GM12878 (cell line): ENCODE measurements around the gene SV2A. TPM values are rescaled to one million over a fixed set of nuclear protein-coding genes. Genes with fewer than 3 reads are reported as not detected.
A peak's percentile ranks its signal among the peaks of the same experiment; 100 is the strongest.

Source experiments
- CBX5 ChIP-seq: sonication (generic); IDR thresholded peaks from 2 replicates; pipeline ENCODE4 v1.6.1; 2016; ENCODE audit warnings: low read depth, moderate library complexity, mild to moderate bottlenecking, inconsistent platforms
- EED ChIP-seq: sonication (generic); IDR thresholded peaks from 2 replicates; pipeline ENCODE4 v1.6.1; 2016; ENCODE audit warnings: antibody characterized with exemption, low read depth
- ESRRA ChIP-seq: IDR thresholded peaks from 2 replicates; pipeline ENCODE4 v1.6.1; 2012; ENCODE audit warnings: mild to moderate bottlenecking, low read length, improper control_type of control experiment
- FOS ChIP-seq: IDR thresholded peaks from 3 replicates; pipeline ENCODE4 v1.6.1; 2011; ENCODE audit warnings: borderline replicate concordance; ENCODE audit not compliant: insufficient read length; ENCODE audit errors: extremely low read depth
- IKZF1 ChIP-seq: fragments of 450-650 bp; conservative IDR thresholded peaks from 2 replicates; pipeline ENCODE4 v1.6.1; 2017; ENCODE audit warnings: antibody characterized with exemption, mild to moderate bottlenecking
- NFXL1 ChIP-seq: fragments of 450-650 bp; IDR thresholded peaks from 2 replicates; pipeline ENCODE4 v1.6.1; 2017; ENCODE audit warnings: antibody characterized with exemption, mild to moderate bottlenecking, borderline replicate concordance
- NFYB ChIP-seq: IDR thresholded peaks from 2 replicates; pipeline ENCODE4 v1.6.1; 2011; ENCODE audit warnings: low read depth, mild to moderate bottlenecking, low read length, improper control_type of control experiment, moderate library complexity; ENCODE audit not compliant: insufficient read depth
- NR2F1 ChIP-seq: fragments of 450-650 bp; conservative IDR thresholded peaks from 2 replicates; pipeline ENCODE4 v1.6.1; 2017; ENCODE audit warnings: mild to moderate bottlenecking
- TCF3 ChIP-seq: IDR thresholded peaks from 2 replicates; pipeline ENCODE4 v1.6.1; 2012; ENCODE audit warnings: low read depth, mild to moderate bottlenecking, low read length, borderline replicate concordance; ENCODE audit not compliant: insufficient read depth
- polyA plus RNA-seq, 11 experiments: library from polyadenylated mRNA; depleted of rRNA in 4 of 11; unstranded in 6 of 11; stranded (reverse) in 5 of 11; fragments of >200 nt; fragmentation: Nextera tagmentation in 4 of 11; fragmentation: Illumina TruSeq in 1 of 11; extraction: Ambion mirVana in 4 of 11; extraction: Trizol in 1 of 11; gene quantifications; 1 replicate in 1 of 11; 2 replicates in 10 of 11; pipeline versions ENCODE4 v1.2.1 to v1.2.3, GENCODE V29; 2011 to 2016; ENCODE audit warnings: inconsistent platforms in 2 of 11, missing spikeins in 2 of 11, low read depth in 1 of 11
- total RNA-seq, 4 experiments: library from RNA; depleted of rRNA in 3 of 4; stranded (reverse); fragments of >200 nt in 3 of 4; fragmentation: Illumina TruSeq in 1 of 4; extraction: Trizol in 1 of 4; gene quantifications; 2 replicates each; pipeline versions ENCODE4 v1.2.1 to v1.2.3, GENCODE V29; 2013 to 2021
- TF ChIP-seq, protein P1 (sequence below): fragments of 450-650 bp; IDR thresholded peaks from 2 replicates; pipeline ENCODE4 v1.6.1; 2016; ENCODE audit warnings: mild to moderate bottlenecking, moderate library complexity, borderline replicate concordance
- TF ChIP-seq, protein P2 (sequence below): fragments of 450-650 bp; IDR thresholded peaks from 2 replicates; pipeline ENCODE4 v1.6.1; 2018; ENCODE audit warnings: borderline replicate concordance, mild to moderate bottlenecking; ENCODE audit not compliant: partially characterized antibody
- TF ChIP-seq, protein P3 (sequence below): fragments of 150-350 bp; IDR thresholded peaks from 2 replicates; pipeline ENCODE4 v1.6.1; 2016; ENCODE audit warnings: low read depth, low read length
- TF ChIP-seq, protein P4 (sequence below): IDR thresholded peaks from 2 replicates; pipeline ENCODE4 v1.6.1; 2012; ENCODE audit warnings: low read depth, low read length, improper control_type of control experiment
- TF ChIP-seq, protein P5 (sequence below): fragments of 450-650 bp; IDR thresholded peaks from 2 replicates; pipeline ENCODE4 v1.6.1; 2017; ENCODE audit warnings: mild to moderate bottlenecking, low read depth, inconsistent platforms; ENCODE audit not compliant: poor library complexity, severe bottlenecking

SV2A gene
- total and polyA plus RNA-seq, 10 of the 15 experiments (the other 5 are each of a cell fraction or from before 2014, with no cell fraction given) = 0.39 to 11.6 (median 5.4) TPM

DNA sequence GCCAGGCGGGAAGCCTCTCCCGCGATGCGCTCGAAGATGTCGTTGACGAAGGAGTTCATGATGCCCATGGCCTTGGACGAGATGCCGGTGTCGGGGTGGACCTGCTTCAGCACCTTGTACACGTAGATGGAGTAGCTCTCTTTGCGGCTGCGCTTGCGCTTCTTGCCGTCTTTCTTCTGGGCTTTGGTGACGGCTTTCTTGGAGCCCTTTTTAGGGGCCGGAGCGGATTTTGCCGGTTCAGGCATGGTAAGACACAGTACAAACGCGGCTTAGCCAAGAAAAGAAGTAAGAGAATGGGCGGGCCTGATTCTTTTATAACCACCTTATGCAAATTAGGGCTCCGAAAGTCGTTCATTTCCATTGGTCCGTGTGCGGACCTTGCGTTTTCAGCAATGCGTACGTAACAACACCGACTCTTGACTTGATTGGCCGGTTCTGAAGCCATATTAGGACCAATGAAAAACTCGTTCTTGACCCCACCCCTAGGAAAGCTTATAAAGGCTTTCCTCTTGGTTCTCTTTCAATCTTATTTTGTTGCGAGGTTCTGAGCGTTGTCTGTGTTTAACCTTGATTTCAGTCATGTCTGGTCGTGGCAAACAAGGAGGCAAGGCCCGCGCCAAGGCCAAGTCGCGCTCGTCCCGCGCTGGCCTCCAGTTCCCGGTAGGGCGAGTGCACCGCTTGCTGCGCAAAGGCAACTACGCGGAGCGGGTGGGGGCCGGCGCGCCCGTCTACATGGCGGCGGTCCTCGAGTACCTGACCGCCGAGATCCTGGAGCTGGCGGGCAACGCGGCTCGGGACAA is 31.0 kb downstream of the SV2A start (continued):
- TF ChIP-seq, protein P1, sequence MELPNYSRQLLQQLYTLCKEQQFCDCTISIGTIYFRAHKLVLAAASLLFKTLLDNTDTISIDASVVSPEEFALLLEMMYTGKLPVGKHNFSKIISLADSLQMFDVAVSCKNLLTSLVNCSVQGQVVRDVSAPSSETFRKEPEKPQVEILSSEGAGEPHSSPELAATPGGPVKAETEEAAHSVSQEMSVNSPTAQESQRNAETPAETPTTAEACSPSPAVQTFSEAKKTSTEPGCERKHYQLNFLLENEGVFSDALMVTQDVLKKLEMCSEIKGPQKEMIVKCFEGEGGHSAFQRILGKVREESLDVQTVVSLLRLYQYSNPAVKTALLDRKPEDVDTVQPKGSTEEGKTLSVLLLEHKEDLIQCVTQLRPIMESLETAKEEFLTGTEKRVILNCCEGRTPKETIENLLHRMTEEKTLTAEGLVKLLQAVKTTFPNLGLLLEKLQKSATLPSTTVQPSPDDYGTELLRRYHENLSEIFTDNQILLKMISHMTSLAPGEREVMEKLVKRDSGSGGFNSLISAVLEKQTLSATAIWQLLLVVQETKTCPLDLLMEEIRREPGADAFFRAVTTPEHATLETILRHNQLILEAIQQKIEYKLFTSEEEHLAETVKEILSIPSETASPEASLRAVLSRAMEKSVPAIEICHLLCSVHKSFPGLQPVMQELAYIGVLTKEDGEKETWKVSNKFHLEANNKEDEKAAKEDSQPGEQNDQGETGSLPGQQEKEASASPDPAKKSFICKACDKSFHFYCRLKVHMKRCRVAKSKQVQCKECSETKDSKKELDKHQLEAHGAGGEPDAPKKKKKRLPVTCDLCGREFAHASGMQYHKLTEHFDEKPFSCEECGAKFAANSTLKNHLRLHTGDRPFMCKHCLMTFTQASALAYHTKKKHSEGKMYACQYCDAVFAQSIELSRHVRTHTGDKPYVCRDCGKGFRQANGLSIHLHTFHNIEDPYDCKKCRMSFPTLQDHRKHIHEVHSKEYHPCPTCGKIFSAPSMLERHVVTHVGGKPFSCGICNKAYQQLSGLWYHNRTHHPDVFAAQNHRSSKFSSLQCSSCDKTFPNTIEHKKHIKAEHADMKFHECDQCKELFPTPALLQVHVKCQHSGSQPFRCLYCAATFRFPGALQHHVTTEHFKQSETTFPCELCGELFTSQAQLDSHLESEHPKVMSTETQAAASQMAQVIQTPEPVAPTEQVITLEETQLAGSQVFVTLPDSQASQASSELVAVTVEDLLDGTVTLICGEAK = no peak; the same call in none of the 2 replicates
- TF ChIP-seq, protein P2, sequence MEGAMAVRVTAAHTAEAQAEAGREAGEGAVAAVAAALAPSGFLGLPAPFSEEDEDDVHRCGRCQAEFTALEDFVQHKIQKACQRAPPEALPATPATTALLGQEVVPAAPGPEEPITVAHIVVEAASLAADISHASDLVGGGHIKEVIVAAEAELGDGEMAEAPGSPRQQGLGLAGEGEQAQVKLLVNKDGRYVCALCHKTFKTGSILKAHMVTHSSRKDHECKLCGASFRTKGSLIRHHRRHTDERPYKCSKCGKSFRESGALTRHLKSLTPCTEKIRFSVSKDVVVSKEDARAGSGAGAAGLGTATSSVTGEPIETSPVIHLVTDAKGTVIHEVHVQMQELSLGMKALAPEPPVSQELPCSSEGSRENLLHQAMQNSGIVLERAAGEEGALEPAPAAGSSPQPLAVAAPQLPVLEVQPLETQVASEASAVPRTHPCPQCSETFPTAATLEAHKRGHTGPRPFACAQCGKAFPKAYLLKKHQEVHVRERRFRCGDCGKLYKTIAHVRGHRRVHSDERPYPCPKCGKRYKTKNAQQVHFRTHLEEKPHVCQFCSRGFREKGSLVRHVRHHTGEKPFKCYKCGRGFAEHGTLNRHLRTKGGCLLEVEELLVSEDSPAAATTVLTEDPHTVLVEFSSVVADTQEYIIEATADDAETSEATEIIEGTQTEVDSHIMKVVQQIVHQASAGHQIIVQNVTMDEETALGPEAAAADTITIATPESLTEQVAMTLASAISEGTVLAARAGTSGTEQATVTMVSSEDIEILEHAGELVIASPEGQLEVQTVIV = no peak
- TF ChIP-seq IKZF1 = 0 out of 2 replicates have a peak, but pooled peaks have one; percentile 15
- peak; percentile 88 for TF ChIP-seq TCF3
- TF ChIP-seq, protein P3, sequence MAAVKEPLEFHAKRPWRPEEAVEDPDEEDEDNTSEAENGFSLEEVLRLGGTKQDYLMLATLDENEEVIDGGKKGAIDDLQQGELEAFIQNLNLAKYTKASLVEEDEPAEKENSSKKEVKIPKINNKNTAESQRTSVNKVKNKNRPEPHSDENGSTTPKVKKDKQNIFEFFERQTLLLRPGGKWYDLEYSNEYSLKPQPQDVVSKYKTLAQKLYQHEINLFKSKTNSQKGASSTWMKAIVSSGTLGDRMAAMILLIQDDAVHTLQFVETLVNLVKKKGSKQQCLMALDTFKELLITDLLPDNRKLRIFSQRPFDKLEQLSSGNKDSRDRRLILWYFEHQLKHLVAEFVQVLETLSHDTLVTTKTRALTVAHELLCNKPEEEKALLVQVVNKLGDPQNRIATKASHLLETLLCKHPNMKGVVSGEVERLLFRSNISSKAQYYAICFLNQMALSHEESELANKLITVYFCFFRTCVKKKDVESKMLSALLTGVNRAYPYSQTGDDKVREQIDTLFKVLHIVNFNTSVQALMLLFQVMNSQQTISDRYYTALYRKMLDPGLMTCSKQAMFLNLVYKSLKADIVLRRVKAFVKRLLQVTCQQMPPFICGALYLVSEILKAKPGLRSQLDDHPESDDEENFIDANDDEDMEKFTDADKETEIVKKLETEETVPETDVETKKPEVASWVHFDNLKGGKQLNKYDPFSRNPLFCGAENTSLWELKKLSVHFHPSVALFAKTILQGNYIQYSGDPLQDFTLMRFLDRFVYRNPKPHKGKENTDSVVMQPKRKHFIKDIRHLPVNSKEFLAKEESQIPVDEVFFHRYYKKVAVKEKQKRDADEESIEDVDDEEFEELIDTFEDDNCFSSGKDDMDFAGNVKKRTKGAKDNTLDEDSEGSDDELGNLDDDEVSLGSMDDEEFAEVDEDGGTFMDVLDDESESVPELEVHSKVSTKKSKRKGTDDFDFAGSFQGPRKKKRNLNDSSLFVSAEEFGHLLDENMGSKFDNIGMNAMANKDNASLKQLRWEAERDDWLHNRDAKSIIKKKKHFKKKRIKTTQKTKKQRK = no peak
- TF ChIP-seq, protein P4, sequence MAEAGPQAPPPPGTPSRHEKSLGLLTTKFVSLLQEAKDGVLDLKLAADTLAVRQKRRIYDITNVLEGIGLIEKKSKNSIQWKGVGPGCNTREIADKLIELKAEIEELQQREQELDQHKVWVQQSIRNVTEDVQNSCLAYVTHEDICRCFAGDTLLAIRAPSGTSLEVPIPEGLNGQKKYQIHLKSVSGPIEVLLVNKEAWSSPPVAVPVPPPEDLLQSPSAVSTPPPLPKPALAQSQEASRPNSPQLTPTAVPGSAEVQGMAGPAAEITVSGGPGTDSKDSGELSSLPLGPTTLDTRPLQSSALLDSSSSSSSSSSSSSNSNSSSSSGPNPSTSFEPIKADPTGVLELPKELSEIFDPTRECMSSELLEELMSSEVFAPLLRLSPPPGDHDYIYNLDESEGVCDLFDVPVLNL = 0 out of 2 replicates have a peak, but pooled peaks have one; percentile 21
- peak; percentile 98 for TF ChIP-seq NFXL1
- no peak; the same call in 1 of the 2 replicates for TF ChIP-seq ESRRA
- TF ChIP-seq, protein P5, sequence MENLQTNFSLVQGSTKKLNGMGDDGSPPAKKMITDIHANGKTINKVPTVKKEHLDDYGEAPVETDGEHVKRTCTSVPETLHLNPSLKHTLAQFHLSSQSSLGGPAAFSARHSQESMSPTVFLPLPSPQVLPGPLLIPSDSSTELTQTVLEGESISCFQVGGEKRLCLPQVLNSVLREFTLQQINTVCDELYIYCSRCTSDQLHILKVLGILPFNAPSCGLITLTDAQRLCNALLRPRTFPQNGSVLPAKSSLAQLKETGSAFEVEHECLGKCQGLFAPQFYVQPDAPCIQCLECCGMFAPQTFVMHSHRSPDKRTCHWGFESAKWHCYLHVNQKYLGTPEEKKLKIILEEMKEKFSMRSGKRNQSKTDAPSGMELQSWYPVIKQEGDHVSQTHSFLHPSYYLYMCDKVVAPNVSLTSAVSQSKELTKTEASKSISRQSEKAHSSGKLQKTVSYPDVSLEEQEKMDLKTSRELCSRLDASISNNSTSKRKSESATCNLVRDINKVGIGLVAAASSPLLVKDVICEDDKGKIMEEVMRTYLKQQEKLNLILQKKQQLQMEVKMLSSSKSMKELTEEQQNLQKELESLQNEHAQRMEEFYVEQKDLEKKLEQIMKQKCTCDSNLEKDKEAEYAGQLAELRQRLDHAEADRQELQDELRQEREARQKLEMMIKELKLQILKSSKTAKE = peak; percentile 40
- TF ChIP-seq EED = peak; percentile 7; the same call in 1 of the 2 replicates
- TF ChIP-seq CBX5 = no peak
- peak; percentile 32; the same call in 1 of the 2 replicates for TF ChIP-seq NR2F1
- TF ChIP-seq FOS = peak; percentile 40
- peak; percentile 96 for TF ChIP-seq NFYB
